Subcutaneous adipose tissue (tissue), 4 donors: Measurements from ENCODE around the gene ZSCAN26. TPM values are rescaled to one million over a fixed set of nuclear protein-coding genes. Genes with fewer than 3 reads are reported as not detected.

Experiments
- CTCF ChIP-seq: fragments of 450-650 bp; IDR thresholded peaks from one replicate; pipeline ENCODE4 v1.5.1; 2016; ENCODE audit warnings: low read depth, mild to moderate bottlenecking, control low read depth, antibody characterized with exemption, moderate library complexity
- small RNA-seq: library from RNA; depleted of rRNA; stranded (forward); fragments of <200 nt; gene quantifications from one replicate; pipeline ENCODE3, GENCODE V24; 2016
- total RNA-seq, 4 donors: library from RNA; depleted of rRNA; stranded (reverse); fragments of >200 nt; gene quantifications; one replicate each; pipeline ENCODE4 v1.1.0, GENCODE V29; 2016

Gene ZSCAN26
- total RNA-seq, 4 donors from 2014 or later: 14.7 to 27.5 (median 20.7) TPM

GRCh38 chr6:28311139-28311823 is 44.3 kb downstream of the ZSCAN26 start:
- TF ChIP-seq CTCF: no peak

- TF ChIP-seq CTCF: no peak
Measured at GRCh38 chr6:28312939-28313338, 46.0 kb downstream of the ZSCAN26 start.

GRCh38 chr6:28315628-28316027 is 48.7 kb downstream of the ZSCAN26 start:
- no peak for TF ChIP-seq CTCF

- no peak for TF ChIP-seq CTCF
Measured at GRCh38 chr6:28322661-28323060, 55.7 kb downstream of the ZSCAN26 start.

- TF ChIP-seq CTCF: no peak
Measured at GRCh38 chr6:28323813-28324424, 57.0 kb downstream of the ZSCAN26 start.

GRCh38 chr6:28326371-28326948 is 59.5 kb downstream of the ZSCAN26 start:
- TF ChIP-seq CTCF: no peak

Small RNAs within 50 kb of the gene (small RNA-seq; reads per million reads assigned to genes)
- not detected for gene AL021997.1
- not detected for gene AL021997.2

Other genes starting within 250 kb of the ZSCAN26 start
- under 1 TPM in 3 of 4 donors, not detected in 1; 0.38 to 0.88 (median 0.68) TPM for gene ZNF165, start 186.6 kb upstream of the ZSCAN26 start, total RNA-seq
- 1 to 10 TPM; 4.0 to 4.6 (median 4.6) TPM for gene ZSCAN16, start 142.5 kb upstream of the ZSCAN26 start, total RNA-seq
- 10 to 100 TPM; 19.7 to 24.1 (median 21.5) TPM for gene ZKSCAN8, start 125.3 kb upstream of the ZSCAN26 start, total RNA-seq
- 10 to 100 TPM in 3 of 4 donors, 1 to 10 TPM in 1; 8.2 to 16.2 (median 13.5) TPM for gene ZSCAN9, start 41.9 kb upstream of the ZSCAN26 start, total RNA-seq
- gene ZKSCAN4, start 14.9 kb upstream of the ZSCAN26 start, total RNA-seq: 1 to 10 TPM; 1.3 to 6.6 (median 5.3) TPM
- 1 to 10 TPM; 1.5 to 4.5 (median 1.9) TPM for gene NKAPL, start 7.8 kb upstream of the ZSCAN26 start, total RNA-seq
- 1 to 10 TPM; 2.1 to 5.3 (median 3.7) TPM for gene PGBD1, start 14.4 kb downstream of the ZSCAN26 start, total RNA-seq
- 1 to 10 TPM; 4.1 to 9.8 (median 4.6) TPM for gene ZSCAN31, start 69.0 kb downstream of the ZSCAN26 start, total RNA-seq
- 1 to 10 TPM; 3.1 to 5.5 (median 4.8) TPM for gene ZKSCAN3, start 82.8 kb downstream of the ZSCAN26 start, total RNA-seq
- 1 to 10 TPM; 3.4 to 5.8 (median 4.1) TPM for gene ZSCAN12, start 132.6 kb downstream of the ZSCAN26 start, total RNA-seq
- 1 to 10 TPM in 3 of 4 donors, under 1 TPM in 1; 0.65 to 2.2 (median 1.7) TPM for gene ZSCAN23, start 176.3 kb downstream of the ZSCAN26 start, total RNA-seq
- not detected for gene GPX6, start 248.7 kb downstream of the ZSCAN26 start, total RNA-seq